ENCODE results near the gene HK3. TPM values are rescaled to one million over a fixed set of nuclear protein-coding genes. Genes with fewer than 3 reads are reported as not detected.
"Not testable (repeated sequence)": the region's sequence is repeated elsewhere in the genome, so short reads cannot be mapped to it uniquely, and the experiment has no call there.

The HK3 gene
- total RNA-seq, 1 experiment from 2014 or later, result not detected

DNA sequence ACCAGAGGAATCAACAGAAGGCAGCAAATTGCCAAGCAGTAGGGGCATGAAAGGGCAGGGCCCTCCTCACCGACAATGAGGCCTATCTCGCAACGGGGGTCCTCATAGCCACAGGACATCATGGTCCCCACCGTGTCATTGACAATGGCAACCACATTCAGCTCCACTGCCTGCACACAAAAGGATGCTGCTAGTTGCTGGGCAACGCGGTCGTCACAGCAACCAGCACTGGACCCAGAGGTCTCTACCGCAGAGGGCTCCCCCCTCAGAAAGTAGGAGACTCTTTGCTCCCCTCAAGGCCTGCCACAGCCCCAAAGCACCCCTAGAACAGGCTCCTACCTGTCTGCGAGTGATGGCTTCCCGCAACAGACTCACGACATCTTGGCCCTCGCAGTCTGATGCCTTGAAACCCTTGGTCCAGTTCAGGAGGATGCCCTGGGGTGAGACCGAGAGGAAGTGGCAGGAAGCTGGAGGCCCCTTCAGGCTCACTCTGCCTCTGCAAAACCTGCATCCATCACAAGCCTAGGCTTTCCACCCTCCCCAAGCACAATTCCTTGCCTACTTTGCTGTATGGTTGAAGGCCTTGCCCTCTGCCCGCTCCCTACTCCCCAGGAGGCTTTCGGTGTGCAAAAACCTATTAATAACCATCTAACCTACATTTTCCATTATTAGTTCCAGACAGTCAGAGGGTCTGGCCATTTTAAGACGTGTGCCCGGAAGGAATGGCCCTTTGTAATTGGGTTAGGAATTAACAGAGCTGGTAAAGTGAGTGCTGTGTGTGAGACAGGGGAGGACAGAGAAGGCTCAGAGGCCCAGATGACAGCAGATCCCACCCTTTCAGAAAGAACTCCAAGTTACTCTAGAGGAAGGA lies 15.2 kb downstream of the HK3 start:
- DNase-seq (ENCODE audit: low read depth), result no peak

DNA sequence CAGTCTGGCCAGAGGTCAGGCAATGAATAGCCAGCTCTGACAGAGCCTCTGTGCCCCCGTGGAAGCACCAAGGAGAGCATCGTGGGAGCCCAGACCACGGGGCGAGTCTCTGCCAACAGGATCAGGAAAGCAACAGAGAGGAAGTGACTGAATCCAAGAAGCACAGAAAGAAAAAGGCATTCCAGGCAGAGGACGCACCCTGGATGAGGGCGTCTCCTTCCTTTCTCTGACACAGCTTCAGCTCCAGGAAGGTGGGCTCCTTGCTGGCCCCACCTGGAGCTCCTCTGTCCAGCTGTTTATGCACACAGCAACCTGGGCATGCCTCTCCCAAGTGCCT lies 16.6 kb downstream of the HK3 start:
- DNase-seq (ENCODE audit: low read depth), result no peak

DNA sequence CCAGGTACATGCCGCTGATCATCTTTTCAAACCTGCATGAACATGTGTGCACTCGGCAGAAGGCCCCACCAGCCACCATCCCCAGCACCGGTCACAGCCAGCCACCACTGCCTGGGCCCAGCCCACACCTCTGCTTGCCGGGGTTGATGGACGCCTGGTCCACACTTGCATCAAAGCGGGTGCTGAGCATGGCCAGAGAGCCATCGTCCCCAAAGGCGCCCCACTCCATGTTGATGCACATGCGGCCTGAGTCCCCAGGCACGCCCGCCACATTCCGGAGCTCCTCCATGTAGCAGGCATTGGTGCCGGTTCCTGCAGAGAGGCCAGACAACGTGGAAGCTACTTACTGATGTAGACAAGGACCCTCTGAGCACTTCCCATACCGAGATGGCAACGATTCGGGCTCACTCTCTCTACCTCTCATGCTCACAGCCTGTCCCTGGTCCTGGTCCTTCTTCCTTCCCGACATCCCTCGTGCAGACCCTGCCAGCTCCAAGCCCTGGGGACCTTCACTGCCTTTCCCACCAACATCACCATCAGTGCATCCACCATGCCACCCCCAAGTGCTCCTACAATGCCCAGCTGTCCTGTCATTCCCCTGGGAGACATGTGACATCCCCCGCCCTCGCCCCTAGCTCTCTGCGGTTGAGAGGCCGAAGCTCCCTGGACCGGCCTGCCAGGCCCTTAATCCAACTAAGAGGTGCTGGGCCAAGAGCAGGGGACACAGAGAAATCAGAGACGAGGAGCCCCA lies 17.2 kb downstream of the HK3 start:
- no peak for DNase-seq (ENCODE audit: low read depth)

DNA sequence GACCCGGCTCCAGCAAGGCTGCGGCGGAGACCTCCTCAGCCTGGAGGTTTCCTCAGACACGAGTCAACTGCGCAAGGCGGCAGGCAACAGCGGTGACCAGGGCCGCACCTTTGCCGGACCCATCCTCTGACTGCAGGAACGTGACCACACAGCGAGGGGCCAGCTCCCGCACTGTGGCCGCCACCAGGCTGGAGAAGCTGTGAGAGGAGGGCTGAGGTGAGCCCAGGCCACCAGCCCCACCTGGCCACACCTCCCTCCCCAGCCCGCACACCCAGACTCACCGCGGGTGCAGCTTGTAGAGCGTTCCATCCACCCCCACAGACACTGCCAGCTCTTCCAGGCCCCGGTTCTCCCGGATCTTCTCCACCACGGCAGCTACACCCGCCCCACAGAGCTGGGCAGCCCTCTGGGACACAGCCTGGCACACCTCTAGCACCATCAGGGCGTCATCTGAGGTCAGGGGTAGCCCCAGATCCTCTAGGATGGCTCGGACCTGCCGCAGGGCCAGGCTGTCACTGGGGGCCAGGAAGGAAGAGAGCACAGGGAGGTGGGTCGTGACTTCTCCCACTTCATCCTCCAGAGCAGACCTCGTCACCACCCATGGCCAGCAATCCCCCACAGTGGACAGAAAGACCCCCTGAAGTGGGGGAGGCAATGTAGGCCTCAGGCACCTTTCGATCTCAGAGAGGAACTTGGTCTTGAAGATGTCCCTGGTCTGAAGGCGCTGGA lies 18.0 kb downstream of the HK3 start:
- DNase-seq (ENCODE audit: low read depth), result no peak

DNA sequence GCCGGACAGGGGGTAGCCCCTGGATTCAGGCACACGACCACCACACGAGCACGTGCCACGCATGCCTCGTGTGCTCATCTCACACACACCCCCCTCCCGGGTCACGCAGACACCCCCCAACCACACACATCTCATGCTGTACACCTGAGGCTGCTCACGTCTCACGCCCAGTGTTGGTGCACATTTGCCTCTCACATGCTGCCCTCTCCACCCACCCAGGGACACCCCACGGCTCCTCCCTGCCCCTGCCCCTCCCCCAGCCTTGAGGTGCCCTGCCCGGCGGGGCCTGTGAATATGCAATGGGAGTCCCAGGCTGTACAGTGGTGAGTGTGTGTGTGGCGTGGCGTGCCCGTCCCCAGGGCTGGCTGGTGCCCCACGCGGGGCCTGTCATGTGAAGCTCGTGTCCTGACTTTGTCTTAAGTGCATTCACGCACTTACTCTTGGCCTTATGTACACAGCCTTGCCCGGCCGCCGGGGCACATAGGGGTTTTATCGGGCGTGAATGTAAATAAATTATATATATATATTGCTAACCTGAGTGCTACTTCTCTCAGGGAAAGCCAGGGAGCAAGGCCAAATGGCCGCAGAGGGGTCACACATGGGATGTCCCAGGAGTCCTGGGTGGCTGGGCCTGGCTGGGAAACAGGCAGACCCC lies 18.7 kb downstream of the HK3 start:
- no peak for DNase-seq (ENCODE audit: low read depth)

DNA sequence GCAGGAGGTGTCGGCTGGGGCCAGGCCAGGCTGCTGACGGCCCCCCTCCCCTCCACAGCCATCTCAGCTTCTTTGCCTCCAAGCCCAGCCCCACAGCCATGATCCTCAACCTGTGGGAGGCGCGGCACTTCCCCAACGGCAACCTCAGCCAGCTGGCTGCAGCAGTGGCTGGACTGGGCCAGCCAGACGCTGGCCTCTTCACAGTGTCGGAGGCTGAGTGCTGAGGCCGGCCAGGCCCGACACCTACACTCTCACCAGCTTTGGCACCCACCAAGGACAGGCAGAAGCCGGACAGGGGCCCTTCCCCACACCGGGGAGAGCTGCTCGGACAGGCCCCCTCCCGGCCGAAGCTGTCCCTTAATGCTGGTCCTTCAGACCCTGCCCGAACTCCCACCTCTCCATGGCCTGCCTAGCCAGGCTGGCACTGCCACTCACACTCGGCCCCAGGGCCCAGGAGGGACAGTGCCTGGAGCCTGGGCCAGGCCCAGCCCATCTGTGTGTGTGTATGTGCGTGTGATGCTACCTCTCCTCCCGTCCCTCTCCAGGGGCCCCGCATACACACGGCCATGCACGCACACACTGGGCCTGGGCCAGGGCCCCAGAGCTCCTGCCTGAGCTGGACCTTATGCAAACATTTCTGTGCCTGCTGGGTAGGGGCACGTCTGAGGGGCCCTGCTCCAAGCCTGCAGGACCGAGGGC lies 19.3 kb downstream of the HK3 start:
- no peak for DNase-seq (ENCODE audit: low read depth)

DNA sequence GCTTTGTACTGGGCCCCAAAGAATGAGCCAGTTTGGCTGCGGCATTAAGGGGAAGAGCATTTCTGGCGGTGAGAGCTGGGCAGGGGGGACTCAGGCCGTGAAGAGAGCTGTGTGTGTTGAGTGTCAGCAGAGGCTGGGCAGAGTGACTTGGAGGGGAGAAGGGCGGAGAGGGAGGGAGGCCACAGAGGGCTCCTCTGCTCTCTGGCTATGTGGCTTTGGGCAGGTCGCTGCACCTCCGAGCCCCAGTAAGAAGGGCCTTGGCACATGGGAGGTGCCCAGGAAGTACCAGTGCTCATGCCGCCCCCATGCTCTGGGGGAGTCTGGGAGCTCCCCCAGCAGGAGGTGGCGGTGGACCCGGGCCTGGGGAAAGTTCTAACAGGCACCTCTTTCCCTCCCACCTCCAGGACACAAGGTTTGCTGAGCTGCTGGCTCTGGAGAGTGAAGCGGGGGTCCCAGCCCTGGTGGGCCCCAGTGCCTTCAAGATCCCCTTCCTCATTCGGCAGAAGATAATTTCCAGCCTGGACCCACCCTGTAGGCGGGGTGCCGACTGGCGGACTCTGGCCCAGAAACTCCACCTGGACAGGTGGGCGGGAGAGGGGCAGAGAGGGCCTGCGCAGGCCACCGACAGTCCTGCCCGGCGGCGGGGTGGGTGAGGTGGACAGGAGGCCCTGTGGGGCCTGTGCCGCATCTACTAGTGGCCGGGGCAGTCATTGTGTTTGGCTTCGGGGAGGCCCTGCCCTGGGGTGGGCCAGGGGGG lies 20.1 kb downstream of the HK3 start:
- no peak for DNase-seq (ENCODE audit: low read depth)

DNA sequence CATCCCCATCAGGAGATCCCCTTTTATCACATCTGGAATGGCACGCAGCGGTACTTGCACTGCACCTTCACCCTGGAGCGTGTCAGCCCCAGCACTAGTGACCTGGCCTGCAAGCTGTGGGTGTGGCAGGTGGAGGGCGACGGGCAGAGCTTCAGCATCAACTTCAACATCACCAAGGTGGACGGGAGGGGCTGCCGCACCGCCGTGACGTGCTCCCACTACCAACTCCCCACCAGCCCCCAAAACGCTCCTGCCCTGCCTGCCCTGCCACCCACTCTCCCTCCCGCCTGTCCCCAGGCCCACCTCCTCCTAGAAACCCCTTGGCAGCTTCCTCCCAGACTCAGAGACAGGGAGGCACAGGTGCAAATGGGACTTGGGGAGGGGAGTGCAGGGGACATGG lies 20.7 kb downstream of the HK3 start:
- DNase-seq (ENCODE audit: low read depth), result no peak

DNA sequence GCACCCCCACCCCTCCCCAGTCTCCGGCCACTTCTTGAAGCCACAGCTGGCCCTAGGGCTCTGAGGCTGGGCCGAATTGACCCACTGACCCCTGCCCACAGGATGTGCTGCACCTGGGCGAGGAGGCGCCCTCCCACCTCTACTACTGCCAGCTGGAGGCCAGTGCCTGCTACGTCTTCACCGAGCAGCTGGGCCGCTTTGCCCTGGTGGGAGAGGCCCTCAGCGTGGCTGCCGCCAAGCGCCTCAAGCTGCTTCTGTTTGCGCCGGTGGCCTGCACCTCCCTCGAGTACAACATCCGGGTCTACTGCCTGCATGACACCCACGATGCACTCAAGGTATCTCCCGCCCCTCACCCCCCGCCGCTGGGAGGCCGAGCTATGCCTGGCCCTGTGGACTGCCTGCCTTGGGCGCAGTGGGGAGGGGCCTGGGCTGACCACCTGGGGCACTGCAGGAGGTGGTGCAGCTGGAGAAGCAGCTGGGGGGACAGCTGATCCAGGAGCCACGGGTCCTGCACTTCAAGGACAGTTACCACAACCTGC lies 21.3 kb downstream of the HK3 start:
- DNase-seq (ENCODE audit: low read depth), result no peak

DNA sequence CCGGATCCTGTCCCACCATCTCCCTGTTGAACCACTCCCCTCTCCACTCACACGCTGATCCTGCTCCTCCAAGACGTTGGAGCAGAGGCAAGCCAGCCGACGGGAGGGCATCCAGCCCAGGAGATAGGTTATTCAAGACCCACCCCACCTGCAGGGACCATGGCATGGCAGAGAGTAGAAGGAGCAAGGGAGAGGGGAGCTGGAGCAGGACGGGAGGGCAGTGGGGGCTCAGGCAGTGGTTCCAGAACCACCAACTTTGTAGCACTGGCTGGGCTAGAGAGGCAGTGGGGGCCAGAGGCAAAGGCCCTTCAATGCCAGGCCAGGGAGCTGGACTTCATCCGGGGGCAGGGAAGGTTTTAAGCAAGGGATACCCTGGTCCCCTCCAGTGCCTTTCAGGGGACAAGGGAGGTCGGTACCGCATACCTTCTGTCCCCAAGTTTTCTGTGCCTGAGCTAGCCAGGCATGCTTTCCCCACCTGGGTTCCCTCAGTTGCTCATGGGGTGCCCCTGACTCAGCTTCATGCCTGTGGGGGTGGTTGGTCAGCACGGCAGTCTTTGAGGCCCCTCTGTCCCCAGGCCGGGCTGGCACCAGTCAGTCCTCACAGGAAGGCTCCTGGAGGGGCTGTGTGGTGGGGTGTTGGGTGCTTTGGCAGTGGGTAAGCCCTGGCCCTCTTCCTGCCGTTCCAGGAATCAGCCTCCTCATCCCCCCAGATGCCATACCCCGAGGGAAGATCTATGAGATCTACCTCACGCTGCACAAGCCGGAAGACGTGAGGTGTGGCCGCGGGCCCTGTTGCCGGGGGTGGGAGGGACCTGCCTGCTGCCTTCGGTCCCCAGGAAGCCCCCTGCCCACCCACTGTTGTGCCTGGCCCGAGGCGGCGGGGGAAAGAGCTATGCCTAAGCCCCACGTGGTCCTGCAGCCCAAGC lies 22.4 kb downstream of the HK3 start:
- no peak for DNase-seq (ENCODE audit: low read depth)

DNA sequence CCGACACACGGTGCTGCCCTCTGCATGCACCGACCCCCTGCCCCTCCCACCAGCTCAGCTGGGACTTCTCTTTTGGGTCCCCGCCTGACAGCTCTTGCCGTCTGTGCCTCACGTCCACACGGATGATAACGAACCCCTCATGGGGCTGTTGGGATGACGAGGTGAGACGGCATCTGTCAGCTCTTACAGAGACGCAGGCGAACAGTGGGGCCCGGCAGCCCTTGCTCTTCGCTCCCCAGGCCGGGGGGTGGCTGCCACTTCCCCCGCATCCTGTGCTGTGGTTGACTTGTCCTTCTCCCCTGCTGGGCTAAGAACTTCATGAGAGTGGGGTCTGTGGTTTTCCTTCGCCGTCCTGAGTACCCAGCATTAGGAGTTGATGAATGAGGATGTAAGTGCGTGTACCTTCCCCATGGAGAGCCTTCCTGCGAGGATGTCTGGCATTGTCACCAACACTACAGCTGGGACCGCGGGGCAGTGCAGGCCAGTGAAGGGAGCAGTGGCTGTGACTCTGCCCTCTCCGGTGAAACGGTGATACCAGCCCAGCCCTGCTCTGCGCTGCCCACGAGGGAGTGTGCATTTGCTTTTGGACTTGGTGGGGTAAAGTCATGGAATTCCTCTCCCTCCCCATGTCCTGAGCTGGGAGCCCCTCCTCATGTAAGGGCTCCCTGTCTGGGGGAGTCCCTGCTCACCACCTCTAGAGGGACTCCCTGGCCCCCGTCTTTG lies 23.2 kb downstream of the HK3 start:
- DNase-seq (ENCODE audit: low read depth), result no peak

DNA sequence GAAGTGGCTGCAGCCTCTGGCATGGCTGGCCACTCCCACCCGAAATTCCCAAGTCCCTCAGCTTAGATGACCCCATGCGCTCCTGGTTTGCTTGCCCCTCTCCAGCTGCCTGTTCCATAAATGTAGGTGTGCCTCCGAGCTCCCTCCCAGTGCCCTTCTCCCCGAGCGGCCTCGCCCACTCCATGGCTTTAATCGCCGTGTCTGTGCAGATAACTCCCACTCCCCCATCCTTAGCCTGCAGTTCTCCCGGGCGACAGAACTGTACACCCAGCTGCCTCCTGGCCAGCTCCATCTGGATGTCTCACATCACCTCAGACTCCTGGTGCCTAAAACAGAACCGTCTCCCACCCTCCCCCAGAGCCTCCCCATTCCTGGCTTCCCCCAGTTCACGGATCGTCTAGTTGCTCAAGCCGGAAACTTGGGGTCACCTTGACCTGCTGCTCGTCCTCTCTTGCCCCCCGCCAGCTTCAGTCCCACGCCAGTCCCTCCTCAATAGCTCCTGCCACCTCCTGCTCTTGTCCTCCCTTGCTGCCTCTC lies 24.1 kb downstream of the HK3 start:
- DNase-seq (ENCODE audit: low read depth), result no peak

DNA sequence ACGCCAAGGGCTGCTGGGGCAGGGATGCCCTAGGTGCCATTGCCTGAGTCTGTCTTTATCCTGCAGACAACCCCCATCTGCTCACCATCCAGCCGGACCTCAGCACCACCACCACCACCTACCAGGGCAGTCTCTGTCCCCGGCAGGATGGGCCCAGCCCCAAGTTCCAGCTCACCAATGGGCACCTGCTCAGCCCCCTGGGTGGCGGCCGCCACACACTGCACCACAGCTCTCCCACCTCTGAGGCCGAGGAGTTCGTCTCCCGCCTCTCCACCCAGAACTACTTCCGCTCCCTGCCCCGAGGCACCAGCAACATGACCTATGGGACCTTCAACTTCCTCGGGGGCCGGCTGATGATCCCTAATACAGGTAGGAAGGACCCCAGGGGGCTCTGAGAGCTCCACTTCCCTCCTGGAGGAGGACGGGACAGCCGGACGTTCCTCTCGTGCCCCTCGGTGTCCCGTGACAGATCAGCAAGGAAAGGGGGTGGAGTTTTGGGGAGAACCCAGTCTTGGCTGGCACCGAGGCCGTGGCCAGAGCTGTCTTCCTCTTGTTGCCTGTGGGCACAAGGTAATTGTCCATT lies 24.9 kb downstream of the HK3 start:
- DNase-seq (ENCODE audit: low read depth), result no peak

DNA sequence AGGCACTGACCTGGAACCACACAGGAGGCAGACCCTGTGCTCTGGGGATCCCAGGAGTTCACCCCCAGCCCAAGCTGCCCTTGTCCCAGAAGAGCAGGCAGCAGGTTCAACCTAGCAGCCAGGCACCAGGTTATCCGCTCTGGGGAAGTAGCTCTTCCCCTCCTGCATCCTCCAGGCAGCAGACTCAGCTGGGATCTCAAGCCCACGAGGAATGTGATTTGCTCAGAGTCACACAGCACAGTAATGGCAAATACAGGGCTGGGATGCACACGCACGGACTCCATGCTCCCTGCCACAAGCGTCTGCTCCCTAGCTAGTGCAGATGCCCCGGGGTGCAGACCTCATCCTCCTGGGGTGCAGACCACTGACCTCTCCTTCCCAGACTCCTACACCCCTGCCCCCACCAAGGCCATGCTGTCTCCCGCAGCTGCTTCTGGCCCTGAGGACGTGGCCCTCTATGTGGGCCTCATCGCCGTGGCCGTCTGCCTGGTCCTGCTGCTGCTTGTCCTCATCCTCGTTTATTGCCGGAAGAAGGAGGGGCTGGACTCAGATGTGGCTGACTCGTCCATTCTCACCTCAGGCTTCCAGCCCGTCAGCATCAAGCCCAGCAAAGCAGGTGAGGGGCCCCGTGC lies 25.5 kb downstream of the HK3 start:
- DNase-seq (ENCODE audit: low read depth), result no peak

DNA sequence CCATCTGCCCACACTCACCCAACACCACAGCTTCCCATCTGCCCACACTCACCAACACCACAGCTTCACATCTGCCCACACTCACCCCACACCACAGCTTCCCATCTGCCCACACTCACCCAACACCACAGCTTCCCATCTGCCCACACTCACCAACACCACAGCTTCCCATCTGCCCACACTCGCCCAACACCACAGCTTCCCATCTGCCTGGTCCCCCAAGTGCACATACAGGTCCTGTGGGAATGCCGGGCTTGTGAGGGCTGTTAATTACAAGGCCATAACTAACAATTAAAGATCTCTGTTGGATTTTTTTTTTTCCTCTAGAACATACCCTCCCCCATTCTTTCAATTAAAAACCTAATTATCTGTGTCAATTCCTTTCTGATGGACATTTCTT lies 26.1 kb downstream of the HK3 start:
- not testable (repeated sequence) for DNase-seq (ENCODE audit: low read depth)

DNA sequence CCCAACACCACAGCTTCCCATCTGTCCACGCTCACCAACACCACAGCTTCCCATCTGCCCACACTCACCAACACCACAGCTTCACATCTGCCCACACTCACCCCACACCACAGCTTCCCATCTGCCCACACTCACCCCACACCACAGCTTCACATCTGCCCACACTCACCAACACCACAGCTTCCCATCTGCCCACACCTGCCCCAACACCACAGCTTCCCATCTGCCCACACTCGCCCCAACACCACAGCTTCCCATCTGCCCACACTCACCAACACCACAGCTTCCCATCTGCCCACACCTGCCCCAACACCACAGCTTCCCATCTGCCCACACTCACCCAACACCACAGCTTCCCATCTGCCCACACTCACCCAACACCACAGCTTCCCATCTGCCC lies 26.6 kb downstream of the HK3 start:
- not testable (repeated sequence) for DNase-seq (ENCODE audit: low read depth)

DNA sequence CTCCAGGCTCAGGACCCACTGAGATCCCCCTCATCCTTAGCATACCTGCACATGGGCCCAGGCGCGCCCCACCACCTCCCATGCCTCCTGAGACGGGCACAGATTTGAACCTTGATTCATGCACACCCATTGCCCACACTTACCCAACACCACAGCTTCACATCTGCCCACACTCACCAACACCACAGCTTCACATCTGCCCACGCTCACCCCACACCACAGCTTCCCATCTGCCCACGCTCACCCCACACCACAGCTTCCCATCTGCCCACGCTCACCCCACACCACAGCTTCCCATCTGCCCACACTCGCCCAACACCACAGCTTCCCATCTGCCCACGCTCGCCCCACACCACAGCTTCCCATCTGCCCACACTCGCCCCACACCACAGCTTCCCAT lies 28.5 kb downstream of the HK3 start:
- DNase-seq (ENCODE audit: low read depth), result not testable (repeated sequence)
